GM18505 (cell line): ENCODE data around the gene C1QL4.
"Not testable (repeated sequence)": the region's sequence is repeated elsewhere in the genome, so short reads cannot be mapped to it uniquely, and the experiment has no call there.

Source experiments
- ATAC-seq: cut with Tn5 transposase; IDR thresholded peaks from one replicate; pipeline ENCODE4 v1.9.1; 2021; ENCODE audit not compliant: unreplicated experiment
- POLR2A ChIP-seq: IDR thresholded peaks from 4 replicates; pipeline ENCODE4 v1.6.1; 2011; ENCODE audit warnings: borderline replicate concordance; ENCODE audit not compliant: insufficient read depth, insufficient read length; ENCODE audit errors: extremely low read depth

The C1QL4 gene

GRCh38 chr12:49294086-49294803 lies 42.7 kb downstream of the C1QL4 start:
- no peak for ATAC-seq
- no peak for TF ChIP-seq POLR2A

DNA sequence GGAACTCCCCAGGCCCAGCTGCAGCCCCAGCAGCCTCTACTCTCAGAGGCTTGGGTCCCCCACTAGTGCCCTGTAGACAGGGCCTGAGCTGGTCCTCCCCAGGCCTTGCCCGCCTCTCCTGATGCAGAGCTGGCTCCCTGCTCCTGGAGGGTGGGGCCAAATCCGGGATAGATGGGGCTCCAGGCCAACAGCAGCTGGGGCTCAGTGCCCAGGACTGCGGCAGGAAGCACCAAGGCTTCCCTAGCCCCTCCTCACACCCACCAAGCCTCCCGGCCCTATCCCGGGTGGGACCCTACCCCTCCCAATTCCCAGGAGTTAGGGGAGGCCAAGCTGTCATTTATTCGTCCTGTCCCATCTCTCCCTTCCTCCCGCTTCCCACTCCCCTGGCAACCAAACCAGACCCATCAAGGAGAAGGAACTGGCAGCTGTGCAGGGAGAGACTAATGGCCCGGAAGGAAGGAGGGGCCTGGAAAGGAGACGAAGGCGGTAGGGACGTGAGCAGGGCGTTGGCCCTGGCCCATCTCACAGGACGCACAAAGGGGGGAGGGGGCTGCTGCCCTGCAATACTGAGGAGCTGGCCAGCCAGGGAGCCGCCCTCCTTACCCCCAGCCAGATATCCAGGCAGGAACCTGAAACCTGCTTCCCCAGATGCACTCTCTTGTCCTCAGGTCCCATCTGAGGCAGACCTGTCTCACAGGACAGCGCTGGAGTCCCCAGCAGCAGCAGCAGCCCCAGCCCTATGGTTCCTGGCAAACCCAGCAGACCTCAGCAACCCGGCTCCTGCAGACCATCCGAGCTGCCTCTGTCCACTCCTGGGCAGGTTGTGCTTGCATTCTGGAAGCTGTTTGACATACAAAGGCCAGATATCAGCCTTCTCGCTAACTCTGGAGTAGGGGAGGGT lies 43.7 kb downstream of the C1QL4 start:
- no peak for TF ChIP-seq POLR2A
- ATAC-seq, result no peak

- TF ChIP-seq POLR2A, result no peak
- ATAC-seq, result no peak
Observed at GRCh38 chr12:49292729-49293055, 44.3 kb downstream of the C1QL4 start.

DNA sequence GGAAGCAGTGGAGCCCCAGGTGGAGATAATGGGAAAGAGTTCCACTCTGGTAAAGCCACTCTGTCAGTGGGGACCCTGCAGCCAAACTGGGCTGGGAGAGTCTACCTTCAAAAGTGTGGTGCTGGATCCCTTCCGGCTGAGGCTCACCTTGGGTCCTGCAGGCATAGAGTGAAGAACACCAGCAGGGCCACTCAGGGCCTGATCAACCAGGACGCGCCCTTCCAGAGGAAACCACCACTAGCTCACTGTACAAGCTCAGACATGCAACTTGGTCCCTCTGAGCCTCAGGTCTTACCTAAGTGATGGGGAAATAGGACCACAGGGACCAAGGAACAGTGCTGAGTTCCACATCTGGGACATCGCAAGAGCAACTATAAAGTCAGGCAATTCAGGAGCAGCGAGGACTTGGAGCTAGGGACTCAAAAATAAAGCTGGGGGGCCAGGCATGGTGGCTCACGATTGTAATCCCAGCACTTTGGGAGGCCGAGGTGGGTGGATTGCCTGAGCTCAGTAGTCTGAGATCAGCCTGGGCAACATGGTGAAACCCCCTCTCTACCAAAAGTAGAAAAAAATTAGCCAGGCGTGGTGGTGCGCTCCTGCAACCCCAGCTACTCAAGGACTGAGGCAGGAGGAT lies 47.9 kb downstream of the C1QL4 start:
- TF ChIP-seq POLR2A, result no peak
- ATAC-seq, result no peak

DNA sequence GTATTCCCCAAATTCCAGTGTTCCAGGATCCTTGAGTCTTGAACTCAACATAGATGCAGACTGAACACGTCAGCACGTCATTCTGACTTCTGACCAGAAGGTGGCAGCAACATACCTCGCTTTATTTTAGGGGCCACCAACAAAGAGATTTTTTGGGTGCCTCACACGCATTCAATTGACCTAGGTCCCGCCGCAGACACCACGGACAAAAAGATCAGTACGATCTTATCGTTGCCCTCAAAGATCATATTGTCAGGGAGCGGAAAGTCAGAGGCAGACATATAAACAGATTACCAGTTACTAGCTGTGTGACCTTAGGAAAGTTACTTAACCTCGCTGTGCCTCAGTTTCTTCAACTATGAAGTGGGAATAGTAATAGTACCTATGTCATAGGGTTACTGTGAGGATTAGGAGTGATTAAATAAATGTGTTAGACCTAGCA lies 48.6 kb downstream of the C1QL4 start:
- ATAC-seq, result no peak
- no peak for TF ChIP-seq POLR2A

DNA sequence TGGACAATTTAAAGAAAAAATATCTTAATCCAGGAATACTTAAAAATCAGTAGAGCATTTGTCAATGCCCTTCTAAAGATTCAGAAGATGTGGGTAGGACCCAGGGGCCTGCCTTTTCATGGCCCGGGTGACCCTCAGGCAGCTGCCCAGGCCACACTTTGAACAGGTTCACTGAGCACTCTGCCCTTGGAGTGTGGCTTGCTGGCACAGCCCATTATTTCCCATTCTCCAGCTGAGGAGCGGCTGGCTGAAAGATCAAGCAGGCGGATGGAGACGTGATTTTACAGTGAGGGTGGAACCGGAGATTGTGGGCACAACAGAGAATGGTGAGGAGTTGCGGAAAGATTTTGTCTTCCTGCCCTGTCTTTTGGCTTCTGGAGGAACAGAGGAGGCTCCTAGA lies 49.1 kb downstream of the C1QL4 start:
- ATAC-seq, result no peak
- no peak for TF ChIP-seq POLR2A

GRCh38 chr12:49284672-49285071 lies 52.3 kb downstream of the C1QL4 start:
- ATAC-seq, result no peak
- no peak for TF ChIP-seq POLR2A

- no peak for ATAC-seq
- no peak for TF ChIP-seq POLR2A
Observed at GRCh38 chr12:49283541-49284429, 53.2 kb downstream of the C1QL4 start.

DNA sequence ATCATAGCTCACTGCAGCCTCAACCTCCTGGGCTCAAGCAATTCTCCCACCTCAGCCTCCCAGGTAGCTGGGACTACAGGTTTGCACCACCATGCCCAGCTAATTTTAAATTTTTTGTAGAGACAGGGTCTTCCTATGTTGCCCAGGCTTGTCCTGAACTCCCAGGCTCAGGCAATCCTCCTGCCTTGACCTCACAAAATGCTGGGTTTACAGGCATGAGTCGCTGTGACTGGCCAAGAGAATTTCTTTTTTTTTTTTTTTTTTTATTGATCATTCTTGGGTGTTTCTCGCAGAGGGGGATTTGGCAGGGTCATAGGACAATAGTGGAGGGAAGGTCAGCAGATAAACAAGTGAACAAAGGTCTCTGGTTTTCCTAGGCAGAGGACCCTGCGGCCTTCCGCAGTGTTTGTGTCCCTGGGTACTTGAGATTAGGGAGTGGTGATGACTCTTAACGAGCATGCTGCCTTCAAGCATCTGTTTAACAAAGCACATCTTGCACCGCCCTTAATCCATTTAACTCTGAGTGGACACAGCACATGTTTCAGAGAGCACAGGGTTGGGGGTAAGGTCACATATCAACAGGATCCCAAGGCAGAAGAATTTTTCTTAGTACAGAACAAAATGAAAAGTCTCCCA lies 54.1 kb downstream of the C1QL4 start:
- not testable (repeated sequence) for ATAC-seq
